ENCODE results near the gene ADAP2. TPM values are rescaled to one million over a fixed set of nuclear protein-coding genes. Genes with fewer than 3 reads are reported as not detected.

Gene ADAP2
- total RNA-seq = 2.2 and 2.7 TPM in 2 replicates

DNA sequence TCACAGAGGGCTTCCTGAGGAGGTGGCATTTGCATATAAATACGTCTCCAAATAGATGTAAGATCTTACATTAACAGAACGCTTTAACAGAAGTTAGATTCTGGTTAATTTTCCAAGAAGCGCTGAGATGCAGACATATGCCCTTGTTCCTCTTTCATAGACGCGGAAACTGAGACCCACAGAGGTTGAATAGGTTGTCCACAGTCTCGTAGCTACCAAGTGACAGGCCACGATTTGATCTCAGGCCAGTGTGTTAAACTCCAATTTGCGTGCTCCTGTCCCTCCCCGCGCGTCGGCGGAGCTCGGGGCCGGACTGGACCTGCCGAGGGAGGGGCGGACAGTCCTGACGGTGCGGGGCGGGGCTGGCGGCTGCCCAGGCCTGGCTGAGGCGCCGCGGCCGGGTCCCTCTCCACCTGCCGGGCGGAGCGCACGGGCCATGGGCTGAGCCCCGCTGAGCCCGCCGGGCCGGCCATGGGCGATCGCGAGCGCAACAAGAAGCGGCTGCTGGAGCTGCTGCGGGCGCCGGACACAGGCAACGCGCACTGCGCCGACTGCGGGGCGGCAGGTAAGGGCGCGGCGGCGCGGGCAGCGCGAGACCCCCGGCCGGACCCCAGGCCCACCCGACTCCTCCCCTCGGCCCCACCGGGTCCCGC lies at the start of gene ADAP2:
TSS of gene ADAP2 (plus strand) at position 402 of the 653 bp plus-strand sequence. CDS start at position 472, 70 bp downstream.

GRCh38 chr17:30906101-30906911 lies 15.4 kb upstream of the ADAP2 start, which contains the start of gene TEFM:
TEFM (minus strand) TSS chr17:30906238; CDS start chr17:30906198, 40 bp downstream.

GRCh38 chr17:30970831-30971567 lies 49.3 kb downstream of the ADAP2 start, which contains the start of gene RNF135:
RNF135 (plus strand) TSS chr17:30971039; CDS start chr17:30971074, 35 bp downstream.

Other genes with a start within 250 kb of the ADAP2 start
- 6.9 and 9.2 TPM in 2 replicates for gene CRLF3, start 97.3 kb upstream of the ADAP2 start, total RNA-seq
- gene ATAD5, start 90.0 kb upstream of the ADAP2 start, total RNA-seq = 2.2 and 3.5 TPM in 2 replicates
- gene TEFM, start 15.7 kb upstream of the ADAP2 start, total RNA-seq = 6.7 and 9.2 TPM in 2 replicates
- gene RNF135, start 49.1 kb downstream of the ADAP2 start, total RNA-seq = 15.1 and 15.9 TPM in 2 replicates
- 13.7 and 16.8 TPM in 2 replicates for gene NF1, start 173.0 kb downstream of the ADAP2 start, total RNA-seq